ENCODE measurements around the gene NR2F1.

- TF ChIP-seq CTCF (IDR thresholded peaks at IDR 0.05) (no peak), POLR2A (IDR thresholded peaks at IDR 0.05) (no peak)
These were observed 6.3 kb downstream of the NR2F1 start for GRCh38 chr5:93589152-93589828.

Measured in thyroid gland (tissue), 4 donors.